A549 (cell line): ENCODE data around the gene PMM2. TPM values are rescaled to one million over a fixed set of nuclear protein-coding genes. Genes with fewer than 3 reads are reported as not detected.

ENCODE experiments used
- ATAC-seq, 2 experiments: fragments of 200-7000 bp in 1 of 2; fragments of >200 bp in 1 of 2; cut with Nextera tagmentation in 1 of 2; cut with Tn5 transposase in 1 of 2; 3 replicates each; pipeline versions ENCODE4 v1.8.0 to v1.9.1; 2018 to 2020; ENCODE audit warnings: mild to moderate bottlenecking in 1 of 2, moderate library complexity in 1 of 2
- CTCF ChIA-PET: fragments of 300-600 bp; sonication (Branson Sonifier 250); formaldehyde crosslinking; extraction: SDS; loops from one replicate; lab custom pipeline; 2021; ENCODE audit warnings: antibody characterized with exemption, inconsistent platforms; lab: Yijun Ruan, JAX
- POLR2A ChIA-PET: fragments of 350-600 bp; formaldehyde crosslinking; extraction: SDS; loops from one replicate; lab custom pipeline; 2021; ENCODE audit warnings: antibody characterized with exemption, inconsistent platforms; lab: Yijun Ruan, JAX
- DNase-seq, 2 experiments: peaks; one replicate each; pipeline versions ENCODE4 v3.0.0 to v3.0.0-alpha.2; 2011 to 2016; ENCODE audit warnings: low read depth in 1 of 2, low spot score in 1 of 2
- FAIRE-seq: peaks from 2 replicates; lab custom pipeline; 2011; peaks lifted over from hg19 to GRCh38; lab: Jason Lieb, UNC
- H3K27ac ChIP-seq, 2 experiments: fragments of >200 bp; sonication (Bioruptor Twin); formaldehyde crosslinking; 3 replicates each; pipeline ENCODE4 v1.5.1; 2016 to 2017
- H3K4me1 ChIP-seq: fragments of >200 bp; sonication (Bioruptor Twin); formaldehyde crosslinking; 3 replicates; pipeline ENCODE4 v1.6.1; 2016
- H3K4me2 ChIP-seq: fragments of >200 bp; sonication (Bioruptor Twin); formaldehyde crosslinking; 3 replicates; pipeline ENCODE4 v1.6.1; 2016
- H3K4me3 ChIP-seq: fragments of >200 bp; sonication (Bioruptor Twin); formaldehyde crosslinking; 3 replicates; pipeline ENCODE4 v1.5.1; 2016
- H3K9me3 ChIP-seq: fragments of >200 bp; sonication (Bioruptor Twin); formaldehyde crosslinking; 3 replicates; pipeline ENCODE4 v1.6.1; 2016
- BCL3 ChIP-seq: fragments of >200 bp; sonication (Bioruptor Twin); formaldehyde crosslinking; IDR thresholded peaks from 3 replicates; pipeline ENCODE4 v1.6.1; 2016
- CBX8 ChIP-seq: fragments of 200-600 bp; sonication (generic); IDR thresholded peaks from 2 replicates; pipeline ENCODE4 v1.6.1; 2016
- EHF ChIP-seq: fragments of 250-450 bp; sonication (Bioruptor Pico); IDR thresholded peaks from 2 replicates; pipeline ENCODE4 v1.5.0; 2020; ENCODE audit warnings: mild to moderate bottlenecking
- EHMT2 ChIP-seq: fragments of 200-600 bp; sonication (generic); IDR thresholded peaks from 2 replicates; pipeline ENCODE4 v1.6.1; 2016; ENCODE audit warnings: antibody characterized with exemption, low read depth, mild to moderate bottlenecking, moderate library complexity
- FOSL2 ChIP-seq, 2 experiments: fragments of 450-650 bp in 1 of 2; fragments of >200 bp in 1 of 2; sonication (Bioruptor Twin) in 1 of 2; formaldehyde crosslinking; IDR thresholded peaks; 2 replicates each; pipeline versions ENCODE4 v1.5.0 to v1.6.1; 2016 to 2020; ENCODE audit warnings: mild to moderate bottlenecking in 1 of 2, moderate library complexity in 1 of 2
- HDAC2 ChIP-seq: fragments of 200-600 bp; sonication (generic); IDR thresholded peaks from 2 replicates; pipeline ENCODE4 v1.6.1; 2016
- HOXA7 ChIP-seq: fragments of 250-450 bp; sonication (Bioruptor Pico); IDR thresholded peaks from 2 replicates; pipeline ENCODE4 v1.5.0; 2020; ENCODE audit warnings: mild to moderate bottlenecking, moderate library complexity
- PBX3 ChIP-seq: IDR thresholded peaks from 2 replicates; pipeline ENCODE4 v1.6.1; 2012
- POLR2AphosphoS2 ChIP-seq: conservative IDR thresholded peaks from 2 replicates; pipeline ENCODE4 v1.6.1; 2012; ENCODE audit warnings: low read length, improper control_type of control experiment, inconsistent platforms
- RAD21 ChIP-seq, 2 experiments: fragments of >200 bp in 1 of 2; sonication (Bioruptor Twin) in 1 of 2; formaldehyde crosslinking in 1 of 2; IDR thresholded peaks in 1 of 2; conservative IDR thresholded peaks in 1 of 2; 2 replicates in 1 of 2; 3 replicates in 1 of 2; pipeline ENCODE4 v1.6.1; 2012 to 2018; ENCODE audit warnings: inconsistent platforms in 1 of 2
- RCOR1 ChIP-seq: fragments of 150-350 bp; IDR thresholded peaks from 2 replicates; pipeline ENCODE4 v1.6.1; 2014; ENCODE audit warnings: antibody characterized with exemption, low read length, low read depth
- SMC3 ChIP-seq: fragments of >200 bp; sonication (Bioruptor Twin); formaldehyde crosslinking; IDR thresholded peaks from 3 replicates; pipeline ENCODE4 v1.6.1; 2018; ENCODE audit warnings: inconsistent platforms
- USF2 ChIP-seq: fragments of 450-650 bp; IDR thresholded peaks from 2 replicates; pipeline ENCODE4 v1.6.1; 2014; ENCODE audit warnings: antibody characterized with exemption
- ZFP36 ChIP-seq: fragments of 450-650 bp; IDR thresholded peaks from 2 replicates; pipeline ENCODE4 v1.6.1; 2014; ENCODE audit warnings: borderline replicate concordance; ENCODE audit not compliant: partially characterized antibody
- WGBS: methylation state at CpG from one replicate; pipeline ENCODE4 v1.1.6; 2017; ENCODE audit errors: missing lambda C conversion rate; 5-methylcytosine and 5-hydroxymethylcytosine counted together
- polyA plus RNA-seq, 4 experiments: library from polyadenylated mRNA; depleted of rRNA in 3 of 4; stranded (reverse); fragments of >200 nt; fragmentation: RNase III in 1 of 4; extraction: RNeasy Plus Mini Kit Qiagen cat#74134 plus additional on column Dnase treatment in 1 of 4; gene quantifications; 2 replicates in 3 of 4; 3 replicates in 1 of 4; pipeline ENCODE4 v1.2.3, GENCODE V29; 2011 to 2017
- TF ChIP-seq, protein P1 (sequence below): IDR thresholded peaks from 2 replicates; pipeline ENCODE4 v1.6.1; 2012
- TF ChIP-seq, protein P2 (sequence below): fragments of 200-600 bp; sonication (generic); IDR thresholded peaks from 2 replicates; pipeline ENCODE4 v1.6.1; 2016; ENCODE audit warnings: antibody characterized with exemption, mild to moderate bottlenecking, moderate library complexity
- TF ChIP-seq, protein P3 (sequence below): fragments of 250-450 bp; sonication (Bioruptor Pico); IDR thresholded peaks from 2 replicates; pipeline ENCODE4 v1.5.0; 2020; ENCODE audit warnings: low read depth, mild to moderate bottlenecking, moderate library complexity

PMM2 gene
- polyA plus RNA-seq, 2 of the 4 experiments (the other 2 are of a cell fraction): 56.6 to 72.4 TPM

DNA sequence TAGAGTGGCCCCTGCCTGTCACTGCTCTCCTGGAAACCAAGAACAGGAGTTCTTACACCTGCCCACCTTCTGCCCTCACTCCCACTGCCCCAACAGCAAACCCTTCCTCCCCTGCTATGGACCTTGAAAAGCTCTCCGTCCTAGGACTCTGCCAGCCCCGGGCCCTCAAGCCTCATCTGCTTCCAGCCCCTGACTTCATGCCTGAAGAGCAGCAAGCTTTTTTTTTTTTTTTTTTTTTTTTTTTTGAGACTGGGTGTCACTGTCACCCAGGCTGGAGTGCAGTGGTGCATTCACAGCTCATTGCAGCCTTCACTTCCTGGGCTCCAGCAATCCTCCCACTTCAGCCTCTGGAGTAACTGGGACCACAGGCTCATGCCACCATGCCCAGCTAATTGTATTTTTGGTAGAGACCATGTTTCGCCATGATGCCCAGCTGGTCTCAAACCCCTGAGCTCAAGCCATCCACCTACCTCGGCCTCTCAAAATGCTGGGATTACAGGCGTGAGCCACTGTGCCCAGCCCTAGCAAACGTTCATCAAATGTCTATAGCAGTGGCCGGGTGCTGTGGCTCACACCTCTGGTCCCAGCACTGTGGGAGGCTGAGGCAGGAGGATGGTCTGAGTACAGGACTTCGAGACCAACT, 54.2 kb downstream of the PMM2 start:
- Histone ChIP-seq H3K4me1 (peaks cover 23% of the 10 kb centered on the region), H3K4me2 (no peak overlapping the region), H3K4me3 (no peak overlapping the region), H3K27ac (0 out of 6 replicates have a peak overlapping the region, but pooled peaks of 1 of the 2 experiments have one; percentile 8), H3K9me3 (no peaks in the 10 kb centered on the region)
- 81% methylated on average over 6 of the region's 8 CpGs for WGBS
- FAIRE-seq (no peak), DNase-seq (no peak), ATAC-seq (no peak)
- TF ChIP-seq EHMT2 (no peak), USF2 (no peak), SMC3 (no peak), RCOR1 (no peak), BCL3 (no peak), RAD21 (conservative IDR thresholded peaks at IDR 0.05 in 1 of 2, IDR thresholded peaks at IDR 0.05 in 1 of 2) (no peak), FOSL2 (IDR thresholded peaks at IDR 0.05) (no peak), FOSL2 (CRISPR knock-in tag; IDR thresholded peaks at IDR 0.05) (no peak)
- TF ChIP-seq, protein P1, sequence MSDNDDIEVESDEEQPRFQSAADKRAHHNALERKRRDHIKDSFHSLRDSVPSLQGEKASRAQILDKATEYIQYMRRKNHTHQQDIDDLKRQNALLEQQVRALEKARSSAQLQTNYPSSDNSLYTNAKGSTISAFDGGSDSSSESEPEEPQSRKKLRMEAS: no peak
- TF ChIP-seq, protein P2, sequence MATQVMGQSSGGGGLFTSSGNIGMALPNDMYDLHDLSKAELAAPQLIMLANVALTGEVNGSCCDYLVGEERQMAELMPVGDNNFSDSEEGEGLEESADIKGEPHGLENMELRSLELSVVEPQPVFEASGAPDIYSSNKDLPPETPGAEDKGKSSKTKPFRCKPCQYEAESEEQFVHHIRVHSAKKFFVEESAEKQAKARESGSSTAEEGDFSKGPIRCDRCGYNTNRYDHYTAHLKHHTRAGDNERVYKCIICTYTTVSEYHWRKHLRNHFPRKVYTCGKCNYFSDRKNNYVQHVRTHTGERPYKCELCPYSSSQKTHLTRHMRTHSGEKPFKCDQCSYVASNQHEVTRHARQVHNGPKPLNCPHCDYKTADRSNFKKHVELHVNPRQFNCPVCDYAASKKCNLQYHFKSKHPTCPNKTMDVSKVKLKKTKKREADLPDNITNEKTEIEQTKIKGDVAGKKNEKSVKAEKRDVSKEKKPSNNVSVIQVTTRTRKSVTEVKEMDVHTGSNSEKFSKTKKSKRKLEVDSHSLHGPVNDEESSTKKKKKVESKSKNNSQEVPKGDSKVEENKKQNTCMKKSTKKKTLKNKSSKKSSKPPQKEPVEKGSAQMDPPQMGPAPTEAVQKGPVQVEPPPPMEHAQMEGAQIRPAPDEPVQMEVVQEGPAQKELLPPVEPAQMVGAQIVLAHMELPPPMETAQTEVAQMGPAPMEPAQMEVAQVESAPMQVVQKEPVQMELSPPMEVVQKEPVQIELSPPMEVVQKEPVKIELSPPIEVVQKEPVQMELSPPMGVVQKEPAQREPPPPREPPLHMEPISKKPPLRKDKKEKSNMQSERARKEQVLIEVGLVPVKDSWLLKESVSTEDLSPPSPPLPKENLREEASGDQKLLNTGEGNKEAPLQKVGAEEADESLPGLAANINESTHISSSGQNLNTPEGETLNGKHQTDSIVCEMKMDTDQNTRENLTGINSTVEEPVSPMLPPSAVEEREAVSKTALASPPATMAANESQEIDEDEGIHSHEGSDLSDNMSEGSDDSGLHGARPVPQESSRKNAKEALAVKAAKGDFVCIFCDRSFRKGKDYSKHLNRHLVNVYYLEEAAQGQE: no peak
- ChIA-PET POLR2A (interaction anchor here (2.1 kb wide), 1 partner anchor 17 kb away, joined by 8 read pairs; the partner anchor contains the start of gene CARHSP1), CTCF (interaction anchor here (1.1 to 5.8 kb wide), 2 partner anchors 10 to 28 kb away, joined by 3 to 44 read pairs; no protein-coding TSS in a partner anchor)

- Histone ChIP-seq H3K4me1 (peaks cover 23% of the 10 kb centered on the region), H3K9me3 (no peaks in the 10 kb centered on the region), H3K4me2 (no peak overlapping the region), H3K27ac (no peak overlapping the region), H3K4me3 (no peak overlapping the region)
- ATAC-seq (no peak), DNase-seq (no peak), FAIRE-seq (no peak)
- no peak for TF ChIP-seq CBX8
- TF ChIP-seq HDAC2: no peak
- no peak for TF ChIP-seq PBX3
- no peak for TF ChIP-seq RCOR1
- TF ChIP-seq, protein P3, sequence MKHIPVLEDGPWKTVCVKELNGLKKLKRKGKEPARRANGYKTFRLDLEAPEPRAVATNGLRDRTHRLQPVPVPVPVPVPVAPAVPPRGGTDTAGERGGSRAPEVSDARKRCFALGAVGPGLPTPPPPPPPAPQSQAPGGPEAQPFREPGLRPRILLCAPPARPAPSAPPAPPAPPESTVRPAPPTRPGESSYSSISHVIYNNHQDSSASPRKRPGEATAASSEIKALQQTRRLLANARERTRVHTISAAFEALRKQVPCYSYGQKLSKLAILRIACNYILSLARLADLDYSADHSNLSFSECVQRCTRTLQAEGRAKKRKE (CRISPR knock-in tag): no peak
- TF ChIP-seq HOXA7 (CRISPR knock-in tag): no peak
- no peak for TF ChIP-seq ZFP36
- TF ChIP-seq POLR2AphosphoS2: no peak; the same call in 1 of the 2 replicates
- no peak for TF ChIP-seq EHF (CRISPR knock-in tag)
- TF ChIP-seq BCL3: no peak
- CTCF ChIA-PET: interaction anchor here (1.2 to 5.8 kb wide), 2 partner anchors 27 to 192 kb away, joined by 3 to 44 read pairs; no protein-coding TSS in a partner anchor
- POLR2A ChIA-PET: interaction anchor here (1.1 to 2.1 kb wide), 2 partner anchors 11 to 17 kb away, joined by 3 to 8 read pairs; partner anchors contain the start of gene CARHSP1
- WGBS: 81% methylated on average over 8 of the region's 8 CpGs
Measured at GRCh38 chr16:8852534-8852933, 54.9 kb downstream of the PMM2 start.
